K562 (cell line): Measurements from ENCODE around the gene ISG20L2.

ENCODE experiments used
- CBX1 ChIP-seq: sonication (generic); IDR thresholded peaks from 2 replicates; pipeline ENCODE4 v1.6.1; 2016; ENCODE audit warnings: antibody characterized with exemption, low read depth, mild to moderate bottlenecking
- CTCF ChIP-seq, 3 experiments: IDR thresholded peaks in 2 of 3; conservative IDR thresholded peaks in 1 of 3; 2 replicates each; pipeline ENCODE4 v1.5.1; 2011 to 2012; ENCODE audit warnings: low read length in 3 of 3, mild to moderate bottlenecking in 3 of 3, control low read depth in 2 of 3, improper control_type of control experiment in 1 of 3, inconsistent platforms in 1 of 3, low read depth in 1 of 3, mixed read lengths in 1 of 3, moderate library complexity in 1 of 3; ENCODE audit not compliant: insufficient read depth in 2 of 3
- MAFK ChIP-seq: IDR thresholded peaks from 2 replicates; pipeline ENCODE4 v1.6.1; 2011; ENCODE audit warnings: low read length, improper control_type of control experiment
- MTA3 ChIP-seq: fragments of 450-650 bp; formaldehyde crosslinking; IDR thresholded peaks from 2 replicates; pipeline ENCODE4 v1.6.1; 2017; ENCODE audit warnings: mild to moderate bottlenecking, borderline replicate concordance
- PHB ChIP-seq: fragments of 250-450 bp; sonication (Bioruptor Pico); IDR thresholded peaks from 2 replicates; pipeline ENCODE4 v1.5.0; 2021
- REST ChIP-seq, 2 experiments: fragments of 450-650 bp; formaldehyde crosslinking in 1 of 2; IDR thresholded peaks; 2 replicates each; pipeline versions ENCODE4 v1.4.0 to v1.6.1; 2014 to 2020; ENCODE audit warnings: mild to moderate bottlenecking in 2 of 2, borderline replicate concordance in 1 of 2, low read depth in 1 of 2
- ZNF232 ChIP-seq: sonication (generic); formaldehyde crosslinking; IDR thresholded peaks from 2 replicates; pipeline ENCODE4 v1.8.0; 2022; ENCODE audit warnings: mild to moderate bottlenecking, missing genetic modification reagents
- ZNF444 ChIP-seq: fragments of 250-450 bp; sonication (Bioruptor Pico); IDR thresholded peaks from 2 replicates; pipeline ENCODE4 v1.4.0; 2020; ENCODE audit warnings: mild to moderate bottlenecking, moderate library complexity
- ZZZ3 ChIP-seq: fragments of 450-650 bp; IDR thresholded peaks from 2 replicates; pipeline ENCODE4 v1.6.1; 2016; ENCODE audit warnings: antibody characterized with exemption, mild to moderate bottlenecking, moderate library complexity
- TF ChIP-seq, protein P1 (sequence below): sonication (generic); formaldehyde crosslinking; IDR thresholded peaks from 2 replicates; pipeline ENCODE4 v1.4.0; 2020; ENCODE audit warnings: mild to moderate bottlenecking, missing genetic modification reagents
- TF ChIP-seq, protein P2 (sequence below): fragments of 250-450 bp; sonication (Bioruptor Pico); IDR thresholded peaks from 2 replicates; pipeline ENCODE4 v1.4.0; 2020; ENCODE audit warnings: mild to moderate bottlenecking, moderate library complexity
- TF ChIP-seq, protein P3 (sequence below): sonication (generic); formaldehyde crosslinking; IDR thresholded peaks from 2 replicates; pipeline ENCODE4 v1.8.1; 2023; ENCODE audit warnings: mild to moderate bottlenecking, missing genetic modification reagents

DNA sequence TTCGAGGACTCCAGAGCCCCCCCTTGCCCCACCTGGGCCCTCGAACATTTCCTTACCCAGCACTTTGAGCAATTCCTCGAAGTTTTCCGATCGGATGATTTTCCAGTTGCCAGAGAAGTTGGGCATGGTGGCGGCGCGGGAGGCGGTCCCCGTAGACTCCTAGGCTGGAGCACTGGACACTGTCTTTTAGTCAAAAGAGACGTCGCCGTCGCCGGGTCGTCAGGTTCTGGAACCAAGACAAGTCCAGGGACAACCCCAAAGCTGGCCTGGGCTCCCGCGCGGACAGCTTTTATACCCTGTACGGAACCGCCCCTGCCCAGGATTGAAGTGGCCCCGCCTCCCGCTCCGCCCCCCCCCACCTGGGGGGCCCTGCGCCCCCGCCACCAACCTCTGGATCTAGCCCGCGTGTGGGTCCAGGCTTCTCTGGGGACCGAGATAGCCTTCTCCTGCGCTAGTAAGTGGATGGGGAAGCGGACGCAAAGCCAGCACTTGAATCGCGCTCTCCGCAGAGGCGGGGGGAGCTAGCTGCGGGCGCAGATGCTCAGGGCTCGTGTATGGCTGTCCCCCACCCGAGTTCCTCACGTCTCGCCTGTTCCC, 23.1 kb downstream of the ISG20L2 start, which contains the start of gene CRABP2:
- TF ChIP-seq MAFK (no peak), PHB (CRISPR knock-in tag) (no peak), MTA3 (no peak), CTCF (IDR thresholded peaks at IDR 0.05 in 2 of 3, conservative IDR thresholded peaks at IDR 0.05 in 1 of 3; ENCODE audit: insufficient read depth in 2 of 3, low read depth in 1 of 3, low read length in 3 of 3) (no peak), CBX1 (no peak), REST (IDR thresholded peaks at IDR 0.05; ENCODE audit: borderline replicate concordance) (no peak), REST (CRISPR knock-in tag; IDR thresholded peaks at IDR 0.05; ENCODE audit: low read depth) (no peak), ZNF232 (CRISPR knock-in tag) (no peak), ZZZ3 (no peak), ZNF444 (CRISPR knock-in tag) (no peak)
- TF ChIP-seq, protein P1, sequence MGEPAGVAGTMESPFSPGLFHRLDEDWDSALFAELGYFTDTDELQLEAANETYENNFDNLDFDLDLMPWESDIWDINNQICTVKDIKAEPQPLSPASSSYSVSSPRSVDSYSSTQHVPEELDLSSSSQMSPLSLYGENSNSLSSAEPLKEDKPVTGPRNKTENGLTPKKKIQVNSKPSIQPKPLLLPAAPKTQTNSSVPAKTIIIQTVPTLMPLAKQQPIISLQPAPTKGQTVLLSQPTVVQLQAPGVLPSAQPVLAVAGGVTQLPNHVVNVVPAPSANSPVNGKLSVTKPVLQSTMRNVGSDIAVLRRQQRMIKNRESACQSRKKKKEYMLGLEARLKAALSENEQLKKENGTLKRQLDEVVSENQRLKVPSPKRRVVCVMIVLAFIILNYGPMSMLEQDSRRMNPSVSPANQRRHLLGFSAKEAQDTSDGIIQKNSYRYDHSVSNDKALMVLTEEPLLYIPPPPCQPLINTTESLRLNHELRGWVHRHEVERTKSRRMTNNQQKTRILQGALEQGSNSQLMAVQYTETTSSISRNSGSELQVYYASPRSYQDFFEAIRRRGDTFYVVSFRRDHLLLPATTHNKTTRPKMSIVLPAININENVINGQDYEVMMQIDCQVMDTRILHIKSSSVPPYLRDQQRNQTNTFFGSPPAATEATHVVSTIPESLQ, result no peak
- TF ChIP-seq, protein P2, sequence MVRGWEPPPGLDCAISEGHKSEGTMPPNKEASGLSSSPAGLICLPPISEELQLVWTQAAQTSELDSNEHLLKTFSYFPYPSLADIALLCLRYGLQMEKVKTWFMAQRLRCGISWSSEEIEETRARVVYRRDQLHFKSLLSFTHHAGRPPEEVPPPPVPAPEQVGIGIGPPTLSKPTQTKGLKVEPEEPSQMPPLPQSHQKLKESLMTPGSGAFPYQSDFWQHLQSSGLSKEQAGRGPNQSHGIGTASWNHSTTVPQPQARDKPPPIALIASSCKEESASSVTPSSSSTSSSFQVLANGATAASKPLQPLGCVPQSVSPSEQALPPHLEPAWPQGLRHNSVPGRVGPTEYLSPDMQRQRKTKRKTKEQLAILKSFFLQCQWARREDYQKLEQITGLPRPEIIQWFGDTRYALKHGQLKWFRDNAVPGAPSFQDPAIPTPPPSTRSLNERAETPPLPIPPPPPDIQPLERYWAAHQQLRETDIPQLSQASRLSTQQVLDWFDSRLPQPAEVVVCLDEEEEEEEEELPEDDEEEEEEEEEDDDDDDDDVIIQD (CRISPR knock-in tag), result no peak
- TF ChIP-seq, protein P3, sequence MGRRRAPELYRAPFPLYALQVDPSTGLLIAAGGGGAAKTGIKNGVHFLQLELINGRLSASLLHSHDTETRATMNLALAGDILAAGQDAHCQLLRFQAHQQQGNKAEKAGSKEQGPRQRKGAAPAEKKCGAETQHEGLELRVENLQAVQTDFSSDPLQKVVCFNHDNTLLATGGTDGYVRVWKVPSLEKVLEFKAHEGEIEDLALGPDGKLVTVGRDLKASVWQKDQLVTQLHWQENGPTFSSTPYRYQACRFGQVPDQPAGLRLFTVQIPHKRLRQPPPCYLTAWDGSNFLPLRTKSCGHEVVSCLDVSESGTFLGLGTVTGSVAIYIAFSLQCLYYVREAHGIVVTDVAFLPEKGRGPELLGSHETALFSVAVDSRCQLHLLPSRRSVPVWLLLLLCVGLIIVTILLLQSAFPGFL (CRISPR knock-in tag), result no peak
